ENCODE results near the gene IL2RA. TPM values are rescaled to one million over a fixed set of nuclear protein-coding genes. Genes with fewer than 3 reads are reported as not detected.

The IL2RA gene
- total and polyA plus RNA-seq, 9 of the 15 experiments (the other 6 are each of a cell fraction or from before 2014, with no cell fraction given), result 0.95 TPM; not detected in 8

DNA sequence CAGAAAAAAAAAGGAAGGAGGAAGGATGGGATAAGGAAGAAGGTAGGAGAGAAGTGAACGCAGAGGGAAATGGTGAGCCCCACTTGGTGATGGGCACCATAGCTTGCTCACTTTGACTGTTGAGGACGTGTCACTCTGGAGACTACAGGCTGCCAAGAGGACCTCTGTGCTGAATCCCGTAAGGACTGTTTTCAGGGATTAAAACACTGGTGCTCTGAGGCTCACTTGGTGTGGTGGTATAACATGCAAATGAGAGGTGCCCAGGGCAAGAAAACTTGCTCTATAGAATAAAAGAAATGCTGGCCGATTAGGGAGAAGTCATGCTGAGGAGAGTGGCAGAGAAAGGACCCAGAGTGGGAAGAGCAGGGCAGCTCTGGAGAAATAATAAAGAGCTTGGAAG lies 5.3 kb upstream of the IL2RA start:
- H3K9ac ChIP-seq (ENCODE audit: insufficient read depth in 1 of 2, low read depth in 2 of 2, low read length in 2 of 2), result no peak overlapping the region
- DNase-seq (ENCODE audit: extremely low read depth in 1 of 4, low spot score in 3 of 4) (no peak), FAIRE-seq (no peak), ATAC-seq (no peak)
- BruUV-seq (replicated peaks), result no TSS peak
- no peak overlapping the region for H2AFZ ChIP-seq (ENCODE audit: low read depth, low read length)
- H3K4me2 ChIP-seq (ENCODE audit: insufficient read depth, low read length), result no peak overlapping the region
- ChIA-PET CTCF (ENCODE audit: low intra/inter-chr PET ratio) (no interaction called here), POLR2A (interaction anchor here (1.6 to 1.8 kb wide), 2 partner anchors 10 to 11 kb away, joined by 4 to 5 read pairs; no protein-coding TSS in a partner anchor)
- H4K20me1 ChIP-seq (replicated peaks; ENCODE audit: control insufficient read depth, insufficient read depth, low read length), result 0 out of 2 replicates have a peak, but pooled peaks cover 4% of the 10 kb centered on the region
- H3K9me1 ChIP-seq (ENCODE audit: control insufficient read depth, insufficient read depth, low read length), result no peaks in the 10 kb centered on the region
- 6% methylated on average over 3 of the region's 4 CpGs for WGBS (ENCODE audit: insufficient coverage, low coverage, missing lambda C conversion rate)
- H3K4me1 ChIP-seq (replicated peaks in 1 of 2; ENCODE audit: control insufficient read depth in 2 of 2, insufficient read depth in 2 of 2, low read length in 2 of 2), result no peaks in the 10 kb centered on the region
- H3K36me3 ChIP-seq (ENCODE audit: control insufficient read depth, insufficient read depth, low read length), result no peaks in the 10 kb centered on the region
- no peak overlapping the region for H3K4me3 ChIP-seq
- TF ChIP-seq LEF1 (IDR thresholded peaks at IDR 0.05) (no peak), PTTG1 (tag; IDR thresholded peaks at IDR 0.05; ENCODE audit: low read depth) (no peak), BHLHE40 (IDR thresholded peaks at IDR 0.05; ENCODE audit: low read length) (no peak), SMC3 (conservative IDR thresholded peaks at IDR 0.05; ENCODE audit: insufficient read depth, low read depth, low read length) (no peak), KHSRP (IDR thresholded peaks at IDR 0.05) (no peak), ZNF232 (CRISPR knock-in tag; IDR thresholded peaks at IDR 0.05) (no peak), NCOA4 (IDR thresholded peaks at IDR 0.05; ENCODE audit: partially characterized antibody) (no peak), NR2F6 (CRISPR knock-in tag; IDR thresholded peaks at IDR 0.05) (no peak), NBN (IDR thresholded peaks at IDR 0.05; ENCODE audit: low read depth) (no peak), ZNF830 (CRISPR knock-in tag; IDR thresholded peaks at IDR 0.05) (no peak)
- TF ChIP-seq, protein P1, sequence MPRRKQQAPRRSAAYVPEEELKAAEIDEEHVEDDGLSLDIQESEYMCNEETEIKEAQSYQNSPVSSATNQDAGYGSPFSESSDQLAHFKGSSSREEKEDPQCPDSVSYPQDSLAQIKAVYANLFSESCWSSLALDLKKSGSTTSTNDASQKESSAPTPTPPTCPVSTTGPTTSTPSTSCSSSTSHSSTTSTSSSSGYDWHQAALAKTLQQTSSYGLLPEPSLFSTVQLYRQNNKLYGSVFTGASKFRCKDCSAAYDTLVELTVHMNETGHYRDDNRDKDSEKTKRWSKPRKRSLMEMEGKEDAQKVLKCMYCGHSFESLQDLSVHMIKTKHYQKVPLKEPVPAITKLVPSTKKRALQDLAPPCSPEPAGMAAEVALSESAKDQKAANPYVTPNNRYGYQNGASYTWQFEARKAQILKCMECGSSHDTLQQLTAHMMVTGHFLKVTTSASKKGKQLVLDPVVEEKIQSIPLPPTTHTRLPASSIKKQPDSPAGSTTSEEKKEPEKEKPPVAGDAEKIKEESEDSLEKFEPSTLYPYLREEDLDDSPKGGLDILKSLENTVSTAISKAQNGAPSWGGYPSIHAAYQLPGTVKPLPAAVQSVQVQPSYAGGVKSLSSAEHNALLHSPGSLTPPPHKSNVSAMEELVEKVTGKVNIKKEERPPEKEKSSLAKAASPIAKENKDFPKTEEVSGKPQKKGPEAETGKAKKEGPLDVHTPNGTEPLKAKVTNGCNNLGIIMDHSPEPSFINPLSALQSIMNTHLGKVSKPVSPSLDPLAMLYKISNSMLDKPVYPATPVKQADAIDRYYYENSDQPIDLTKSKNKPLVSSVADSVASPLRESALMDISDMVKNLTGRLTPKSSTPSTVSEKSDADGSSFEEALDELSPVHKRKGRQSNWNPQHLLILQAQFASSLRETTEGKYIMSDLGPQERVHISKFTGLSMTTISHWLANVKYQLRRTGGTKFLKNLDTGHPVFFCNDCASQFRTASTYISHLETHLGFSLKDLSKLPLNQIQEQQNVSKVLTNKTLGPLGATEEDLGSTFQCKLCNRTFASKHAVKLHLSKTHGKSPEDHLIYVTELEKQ (CRISPR knock-in tag; IDR thresholded peaks at IDR 0.05), result no peak
- in situ Hi-C loops (cut with MboI), result no loop called here
- intact Hi-C loops (cut with micrococcal nuclease), result no loop called here
- H3K79me2 ChIP-seq (ENCODE audit: control insufficient read depth, insufficient read depth, low read length), result no peaks in the 10 kb centered on the region
- peaks cover 25 to 36% of the 10 kb centered on the region in 2 experiments; a peak in 4 of 5 replicates for H3K27me3 ChIP-seq (ENCODE audit: control insufficient read depth in 2 of 2, insufficient read depth in 2 of 2, low read length in 2 of 2)
- no peaks in the 10 kb centered on the region for H3K9me3 ChIP-seq (replicated peaks; ENCODE audit: control insufficient read depth, insufficient read depth, low read depth, low read length)
- H3K27ac ChIP-seq (ENCODE audit: extremely low read depth, low read depth, low read length), result no peak overlapping the region
